NCI-H2196 treated with DMSO at 0.1 percent for 48 hours (cell line): ENCODE results near the gene MEX3D.
"Not testable (repeated sequence)": the region's sequence is repeated elsewhere in the genome, so short reads cannot be mapped to it uniquely, and the experiment has no call there.

Experiments used
- DNase-seq: peaks from one replicate; lab custom pipeline; 2025; ENCODE audit not compliant: unreplicated experiment; lab: John Stamatoyannopoulos, UW

MEX3D gene

DNA sequence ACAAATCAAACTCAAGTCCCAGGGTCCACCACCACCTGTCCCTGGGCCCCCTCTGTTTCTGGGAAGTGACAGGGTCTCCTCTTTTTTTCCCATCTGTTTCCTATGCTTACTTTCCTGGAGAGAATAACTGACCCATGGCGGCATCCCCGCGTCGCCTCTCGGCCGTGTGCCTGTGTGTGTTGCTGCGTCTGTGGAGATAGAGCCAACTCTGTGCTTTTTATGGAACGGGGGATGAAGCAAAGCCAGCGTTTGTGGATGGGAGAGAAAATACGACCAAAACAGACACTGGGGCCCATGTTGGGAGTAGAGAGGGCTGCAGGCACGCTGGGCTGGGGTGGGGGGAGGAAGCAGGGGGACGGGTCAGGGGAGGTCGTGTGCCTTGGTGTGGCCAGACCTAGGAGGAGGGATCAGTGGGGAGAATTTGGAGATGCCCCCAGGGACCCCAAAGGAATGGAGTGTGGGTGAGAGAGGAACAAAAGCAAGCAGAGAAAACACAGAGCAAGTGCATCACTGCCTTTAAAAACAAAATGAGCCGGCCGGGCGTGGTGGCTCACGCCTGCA, 27.7 kb downstream of the MEX3D start:
- no peak for DNase-seq

DNA sequence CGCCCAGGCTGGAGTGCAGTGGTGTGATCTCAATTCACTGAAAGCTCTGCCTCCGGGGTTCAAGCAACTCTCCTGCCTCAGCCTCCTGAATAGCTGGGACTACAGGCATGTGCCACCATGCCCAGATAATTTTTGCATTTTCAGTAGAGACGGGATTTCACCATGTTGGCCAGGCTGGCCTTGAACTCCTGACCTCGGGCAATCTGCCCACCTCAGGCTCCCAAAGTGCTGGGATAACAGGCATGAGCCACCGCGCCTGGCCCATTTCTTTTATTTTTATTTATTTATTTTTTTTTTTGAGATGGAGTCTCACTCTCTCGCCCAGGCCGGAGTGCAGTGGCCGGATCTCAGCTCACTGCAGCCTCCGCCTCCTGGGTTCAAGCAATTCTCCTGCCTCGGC, 28.4 kb downstream of the MEX3D start:
- DNase-seq = not testable (repeated sequence)

DNA sequence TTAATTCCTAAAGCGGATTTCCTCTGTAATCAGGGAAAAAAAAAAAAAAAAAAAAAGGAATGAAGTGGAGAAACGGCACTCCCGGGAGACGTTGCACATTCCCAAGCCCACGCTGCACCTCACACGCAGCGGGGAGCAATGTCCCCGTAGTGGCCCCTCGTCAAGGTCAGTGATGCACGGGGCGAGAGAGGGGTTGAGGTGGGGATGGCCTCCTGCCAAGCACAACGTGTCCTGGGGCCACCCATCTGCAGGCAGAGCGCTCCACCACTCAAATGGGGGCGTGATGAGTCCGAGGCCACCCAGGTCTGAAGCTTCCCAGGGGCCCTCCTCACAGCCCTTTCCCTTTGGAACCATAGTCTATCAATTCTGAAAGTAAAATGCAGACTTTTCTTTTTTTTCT, 29.1 kb downstream of the MEX3D start:
- no peak for DNase-seq

DNA sequence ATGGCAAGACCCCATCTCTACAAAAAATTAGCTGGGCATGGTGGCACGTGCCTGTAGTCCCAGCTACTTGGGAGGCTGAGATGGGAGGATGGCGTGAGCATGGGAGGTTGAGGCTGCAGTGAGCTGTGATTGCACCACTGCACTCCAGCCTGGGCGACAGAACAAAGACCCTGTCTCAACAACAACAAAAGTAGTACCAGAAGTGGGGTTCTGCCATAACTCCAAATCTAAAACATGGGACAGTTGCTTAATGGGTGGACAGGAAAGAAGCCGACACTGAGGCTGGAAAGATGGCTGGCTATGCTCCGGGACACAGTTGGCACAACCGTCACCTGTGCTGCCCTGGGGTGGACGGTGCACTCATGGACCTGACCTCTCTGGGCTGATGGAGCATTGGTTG, 32.4 kb downstream of the MEX3D start:
- not testable (repeated sequence) for DNase-seq

- no peak for DNase-seq
These were observed 33.2 kb downstream of the MEX3D start for GRCh38 chr19:1534972-1535371.

DNA sequence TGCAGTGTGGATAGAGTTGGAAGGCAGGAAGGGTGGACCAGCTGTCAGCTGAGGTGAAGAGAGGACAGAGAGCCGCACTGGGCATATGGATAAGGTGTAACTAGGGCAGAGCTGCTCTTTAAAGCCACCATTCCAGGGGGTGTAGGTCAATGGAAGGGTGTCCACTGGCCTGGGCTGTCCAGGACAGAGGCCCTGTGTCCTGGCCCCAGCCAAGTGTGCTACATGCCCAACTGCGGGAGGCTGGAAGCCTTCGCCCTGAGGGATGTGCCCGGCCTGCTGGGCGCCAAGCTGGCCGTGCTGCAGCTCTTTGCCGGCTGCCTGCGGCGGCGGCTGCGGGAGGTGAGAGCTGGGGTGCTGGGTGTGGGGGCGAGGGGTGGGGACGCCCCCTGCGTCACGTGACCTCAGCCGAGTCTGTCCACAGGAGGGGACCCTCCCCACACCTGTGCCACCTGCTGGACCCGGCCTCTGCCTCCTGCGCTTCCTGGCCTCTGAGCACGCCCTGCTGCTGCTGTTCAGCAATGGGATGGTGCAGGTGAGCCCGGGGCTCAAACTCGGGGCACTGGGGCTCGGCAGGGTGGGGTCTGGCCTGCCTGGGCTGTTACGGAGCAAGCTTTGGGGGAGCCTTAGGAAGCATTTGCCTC, 34.5 kb downstream of the MEX3D start:
- DNase-seq = no peak

GRCh38 chr19:1532003-1532402, 36.1 kb downstream of the MEX3D start:
- DNase-seq = no peak

GRCh38 chr19:1531587-1531986, 36.5 kb downstream of the MEX3D start:
- no peak for DNase-seq

- not testable (repeated sequence) for DNase-seq
These were observed 37.3 kb downstream of the MEX3D start for GRCh38 chr19:1530856-1531255.

DNA sequence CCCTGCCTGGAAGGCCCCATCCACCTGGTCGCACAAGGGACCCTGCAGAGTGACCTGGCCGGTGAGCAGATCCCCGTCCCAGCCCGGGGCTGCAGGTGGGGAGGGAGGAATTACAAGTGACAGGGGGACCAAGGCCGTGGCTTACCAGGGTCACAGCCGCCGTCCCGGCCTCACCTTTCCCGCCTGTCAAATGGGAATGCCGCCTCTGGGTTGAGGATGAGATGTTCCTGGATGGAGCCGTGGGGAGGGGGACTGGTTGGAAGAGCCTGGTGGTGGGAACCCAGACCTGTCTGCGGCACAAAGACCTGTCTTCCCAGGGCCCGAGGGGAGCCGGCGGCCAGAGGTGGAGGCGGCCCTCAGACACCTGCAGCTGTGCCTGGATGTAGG, 38.7 kb downstream of the MEX3D start:
- DNase-seq = no peak

- DNase-seq = no peak
These were observed 39.3 kb downstream of the MEX3D start for GRCh38 chr19:1528596-1529429.

DNA sequence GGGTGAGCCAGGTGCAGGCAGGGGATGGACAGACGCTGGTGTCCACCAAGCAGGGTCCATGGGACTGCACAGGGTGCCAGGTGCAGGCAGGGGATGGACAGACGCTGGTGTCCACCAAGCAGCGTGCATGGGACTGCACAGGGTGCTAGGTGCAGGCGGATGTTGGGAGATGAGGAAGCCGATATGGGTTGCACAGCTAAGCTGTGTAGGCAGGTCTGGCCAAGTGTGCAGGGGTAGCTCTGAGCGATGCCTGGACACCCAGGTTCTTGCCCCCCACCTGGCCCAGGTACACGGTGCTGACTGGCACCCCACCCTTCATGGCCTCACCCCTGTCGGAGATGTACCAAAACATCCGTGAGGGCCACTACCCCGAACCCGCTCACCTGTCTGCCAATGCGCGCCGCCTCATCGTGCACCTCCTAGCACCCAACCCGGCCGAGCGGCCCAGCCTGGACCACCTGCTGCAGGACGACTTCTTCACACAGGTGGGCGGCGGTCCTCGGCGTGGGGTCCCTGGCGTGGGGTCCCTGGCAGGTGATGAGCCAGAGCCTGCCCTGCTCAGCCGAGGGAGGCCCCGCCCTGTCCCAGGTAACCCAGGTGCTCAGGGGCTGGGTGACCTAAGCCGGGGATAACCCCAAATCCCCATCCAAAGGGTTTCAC, 40.3 kb downstream of the MEX3D start:
- no peak for DNase-seq

- DNase-seq = no peak
These were observed 41.0 kb downstream of the MEX3D start for GRCh38 chr19:1526979-1527649.

DNA sequence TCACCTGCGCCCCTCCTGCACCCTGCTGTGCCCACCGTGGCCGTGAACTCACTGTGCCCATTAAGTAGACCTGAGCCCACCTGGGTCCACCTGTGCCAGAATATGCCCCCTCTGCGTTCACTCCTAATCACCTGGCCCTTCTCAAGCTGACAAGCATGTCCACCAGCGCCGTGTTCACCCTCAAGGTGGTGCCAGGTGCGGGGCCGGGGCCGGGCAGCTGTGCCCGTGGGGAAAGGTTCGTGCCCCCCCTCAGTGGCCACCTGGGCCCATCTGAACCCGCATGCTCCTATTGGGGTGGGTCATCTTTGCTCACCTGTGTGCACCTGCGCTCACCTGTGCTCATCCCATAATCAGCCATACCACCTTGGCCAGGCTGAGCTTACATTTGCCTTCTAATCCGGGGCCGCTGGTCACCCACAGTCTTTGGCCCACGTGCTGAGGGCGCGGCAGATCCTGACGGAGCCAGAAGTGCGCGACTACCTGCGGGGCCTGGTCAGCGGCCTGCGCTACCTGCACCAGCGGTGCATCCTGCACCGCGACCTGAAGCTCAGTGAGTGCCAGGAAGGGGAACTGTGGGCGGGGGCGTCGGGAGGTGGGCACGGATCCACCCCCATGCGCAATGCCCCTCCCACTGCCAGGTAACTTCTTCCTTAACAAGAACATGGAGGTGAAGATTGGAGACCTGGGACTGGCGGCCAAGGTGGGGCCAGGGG, 41.9 kb downstream of the MEX3D start:
- no peak for DNase-seq

GRCh38 chr19:1525343-1525742, 42.8 kb downstream of the MEX3D start:
- no peak for DNase-seq

DNA sequence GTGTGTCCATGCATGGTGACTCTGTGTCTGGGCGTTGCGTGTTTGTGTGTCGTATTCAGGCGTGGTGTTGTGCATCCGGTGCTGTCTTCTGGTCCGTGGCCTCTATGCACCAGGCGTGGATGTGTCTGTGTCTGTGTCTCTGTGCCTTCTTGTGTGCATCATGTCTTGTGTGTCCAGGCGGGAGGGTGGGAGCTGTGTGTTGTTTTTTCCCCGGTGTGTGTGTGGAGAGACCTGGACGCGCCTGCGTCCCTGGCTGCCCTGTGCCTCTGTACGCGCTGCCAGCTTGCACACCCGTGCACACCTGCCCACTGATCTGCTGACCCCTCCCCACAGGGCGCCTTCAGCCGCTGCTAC, 43.2 kb downstream of the MEX3D start:
- DNase-seq = no peak

DNA sequence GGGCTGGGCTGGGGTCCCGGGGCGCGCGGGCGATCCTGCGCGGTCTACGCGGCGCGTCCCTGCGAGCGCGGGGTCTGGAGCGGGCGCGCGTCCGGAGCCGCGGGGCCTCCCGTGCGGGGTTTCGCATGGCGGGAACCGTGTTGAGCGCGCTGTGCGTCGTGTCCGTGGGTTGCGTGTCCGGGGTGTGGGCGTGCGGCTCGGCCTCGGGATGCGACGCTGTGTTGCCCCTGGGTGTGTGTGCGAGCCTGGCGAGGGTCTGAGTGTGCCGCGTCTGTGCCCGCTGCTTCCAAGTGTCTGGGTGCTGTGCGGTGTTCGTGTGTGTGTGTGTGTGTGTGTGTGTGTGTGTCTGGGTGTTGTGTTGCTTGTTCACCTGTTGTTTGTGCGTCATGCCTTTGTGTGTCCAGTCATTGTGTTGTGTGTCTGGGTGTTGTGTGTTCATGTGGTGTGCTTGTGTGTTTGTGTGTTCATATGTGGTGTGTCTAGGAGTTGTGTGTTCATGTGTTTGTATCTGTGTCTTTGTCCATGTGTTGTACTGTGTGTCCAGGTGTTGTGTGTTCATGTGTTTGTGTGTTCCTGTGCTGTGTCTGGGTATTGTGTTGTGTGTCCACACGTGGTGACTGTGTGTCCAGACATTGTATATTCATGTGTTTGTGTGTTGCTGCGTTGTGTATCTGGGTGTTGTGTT, 43.7 kb downstream of the MEX3D start:
- DNase-seq = no peak

- no peak for DNase-seq
These were observed 44.5 kb downstream of the MEX3D start, which contains the start of gene PLK5 for GRCh38 chr19:1523412-1524286. TSS of gene PLK5 (plus strand) at chr19:1524077. CDS start at chr19:1526997, 2,920 bp downstream.

GRCh38 chr19:1522838-1523237, 45.3 kb downstream of the MEX3D start:
- DNase-seq = no peak
